Panc1 (cell line): ENCODE measurements around the gene CAPRIN1. TPM values are rescaled to one million over a fixed set of nuclear protein-coding genes. Genes with fewer than 3 reads are reported as not detected.

Experiments used
- ATAC-seq: fragments of 200-7000 bp; cut with Tn5 transposase; 2 replicates; pipeline ENCODE4 v1.9.1; 2020; ENCODE audit warnings: mild to moderate bottlenecking, moderate library complexity
- BruUV-seq: library from RNA; stranded (reverse); fragments of 400-500 nt; replicated peaks from 2 replicates; lab custom pipeline; 2021; lab: Mats Ljungman, UMichigan
- CTCF ChIA-PET: fragments of 300-600 bp; sonication (Branson Sonifier 250); formaldehyde crosslinking; loops from one replicate; lab custom pipeline; 2022; ENCODE audit warnings: antibody characterized with exemption; lab: Charles Lee
- POLR2A ChIA-PET: fragments of 300-600 bp; sonication (Branson Sonifier 250); formaldehyde crosslinking; loops from one replicate; lab custom pipeline; 2022; ENCODE audit warnings: antibody characterized with exemption; lab: Charles Lee
- DNase-seq: peaks from one replicate; pipeline ENCODE4 v3.0.0-alpha.2; 2010; ENCODE audit warnings: low read depth, low spot score
- H3K27ac ChIP-seq: 2 replicates; pipeline ENCODE4 v1.5.1; 2011; ENCODE audit warnings: mild to moderate bottlenecking, low read length, inconsistent platforms
- H3K27me3 ChIP-seq: fragments of 200-500 bp; sonication (Bioruptor generic); 2 replicates; pipeline ENCODE4 v1.6.0; 2014; ENCODE audit warnings: low read length, inconsistent platforms; ENCODE audit not compliant: control insufficient read depth, insufficient read depth
- H3K36me3 ChIP-seq: fragments of 200-500 bp; sonication (Bioruptor generic); 2 replicates; pipeline ENCODE4 v1.5.1; 2014; ENCODE audit warnings: inconsistent platforms, mild to moderate bottlenecking, low read length, moderate library complexity; ENCODE audit not compliant: control insufficient read depth, insufficient read depth
- H3K4me1 ChIP-seq: 2 replicates; pipeline ENCODE4 v1.5.1; 2011; ENCODE audit warnings: inconsistent platforms, mild to moderate bottlenecking, low read length, moderate library complexity; ENCODE audit not compliant: control insufficient read depth, insufficient read depth
- H3K4me3 ChIP-seq, 2 experiments: 2 replicates each; pipeline ENCODE4 v1.5.1; 2011 to 2012; ENCODE audit warnings: low read depth in 2 of 2, low read length in 2 of 2, mild to moderate bottlenecking in 2 of 2, inconsistent platforms in 1 of 2, moderate library complexity in 1 of 2
- H3K9me3 ChIP-seq: fragments of 200-500 bp; sonication (Bioruptor generic); 2 replicates; pipeline ENCODE4 v1.5.1; 2014; ENCODE audit warnings: low read depth, mild to moderate bottlenecking, inconsistent platforms, low read length, moderate library complexity; ENCODE audit not compliant: control insufficient read depth, insufficient read depth
- POLR2AphosphoS5 ChIP-seq: IDR thresholded peaks from 2 replicates; pipeline ENCODE4 v1.6.1; 2012; ENCODE audit warnings: mild to moderate bottlenecking, low read depth, low read length, moderate library complexity
- SIN3A ChIP-seq: IDR thresholded peaks from 2 replicates; pipeline ENCODE4 v1.6.1; 2012; ENCODE audit warnings: low read depth, mild to moderate bottlenecking, low read length, moderate library complexity, borderline replicate concordance; ENCODE audit not compliant: insufficient read depth
- TCF7L2 ChIP-seq: IDR thresholded peaks from 2 replicates; pipeline ENCODE4 v1.6.1; 2011; ENCODE audit warnings: mild to moderate bottlenecking, low read depth, low read length, inconsistent platforms
- in situ Hi-C: cut with HindIII; loops from 2 replicates; pipeline ENCODE4 v1.10.0; 2016; ENCODE audit warnings: low sequenced_read_pairs, low pct_unique_long_range_greater_than_20kb
- intact Hi-C: fragments of 100-400 bp; cut with micrococcal nuclease; formaldehyde crosslinking; loops from one replicate; pipeline ENCODE4 v1.10.0; 2022; ENCODE audit not compliant: unreplicated experiment
- total RNA-seq: library from RNA; stranded (reverse); gene quantifications from one replicate; pipeline ENCODE4 v1.2.1, GENCODE V29; 2021; ENCODE audit not compliant: unreplicated experiment
- TF ChIP-seq, protein P1 (sequence below), 2 experiments: IDR thresholded peaks; 2 replicates each; pipeline ENCODE4 v1.6.1; 2011 to 2012; ENCODE audit warnings: low read depth in 2 of 2, control low read depth in 1 of 2, low read length in 1 of 2, mild to moderate bottlenecking in 1 of 2, moderate library complexity in 1 of 2; ENCODE audit not compliant: insufficient read depth in 1 of 2
- TF ChIP-seq, protein P2 (sequence below): fragments of 450-650 bp; IDR thresholded peaks from 2 replicates; pipeline ENCODE4 v1.5.1; 2017; ENCODE audit warnings: mild to moderate bottlenecking

The CAPRIN1 gene
- total RNA-seq, 1 experiment from 2014 or later = 266 TPM

DNA sequence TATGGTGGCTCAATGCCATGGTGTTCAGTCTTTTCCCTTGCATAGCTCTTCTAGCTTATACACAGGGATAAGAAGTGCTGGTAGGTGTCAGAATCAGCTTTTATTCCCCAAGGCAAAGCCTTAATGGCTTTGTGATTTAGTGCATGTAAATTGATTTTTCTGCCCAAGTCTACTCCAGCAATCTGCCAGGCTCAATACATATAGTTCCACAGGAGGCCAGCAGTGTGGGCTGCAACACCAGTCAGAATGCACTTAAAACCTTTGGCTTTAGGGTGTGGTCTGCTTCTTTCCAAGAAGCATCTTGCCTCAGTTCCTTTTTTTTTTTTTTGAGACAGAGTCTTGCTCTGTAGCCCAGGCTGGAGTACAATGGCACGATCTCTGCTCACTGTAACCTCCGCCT, 14.5 kb upstream of the CAPRIN1 start:
- Histone ChIP-seq H3K27me3 (no peaks in the 10 kb centered on the region), H3K9me3 (no peaks in the 10 kb centered on the region), H3K4me1 (no peaks in the 10 kb centered on the region), H3K27ac (no peak overlapping the region), H3K36me3 (no peaks in the 10 kb centered on the region), H3K4me3 (no peak overlapping the region)
- ChIA-PET CTCF (no interaction called here), POLR2A (no interaction called here)
- in situ Hi-C loops = no loop called here
- intact Hi-C loops = no loop called here
- TF ChIP-seq, protein P1, sequence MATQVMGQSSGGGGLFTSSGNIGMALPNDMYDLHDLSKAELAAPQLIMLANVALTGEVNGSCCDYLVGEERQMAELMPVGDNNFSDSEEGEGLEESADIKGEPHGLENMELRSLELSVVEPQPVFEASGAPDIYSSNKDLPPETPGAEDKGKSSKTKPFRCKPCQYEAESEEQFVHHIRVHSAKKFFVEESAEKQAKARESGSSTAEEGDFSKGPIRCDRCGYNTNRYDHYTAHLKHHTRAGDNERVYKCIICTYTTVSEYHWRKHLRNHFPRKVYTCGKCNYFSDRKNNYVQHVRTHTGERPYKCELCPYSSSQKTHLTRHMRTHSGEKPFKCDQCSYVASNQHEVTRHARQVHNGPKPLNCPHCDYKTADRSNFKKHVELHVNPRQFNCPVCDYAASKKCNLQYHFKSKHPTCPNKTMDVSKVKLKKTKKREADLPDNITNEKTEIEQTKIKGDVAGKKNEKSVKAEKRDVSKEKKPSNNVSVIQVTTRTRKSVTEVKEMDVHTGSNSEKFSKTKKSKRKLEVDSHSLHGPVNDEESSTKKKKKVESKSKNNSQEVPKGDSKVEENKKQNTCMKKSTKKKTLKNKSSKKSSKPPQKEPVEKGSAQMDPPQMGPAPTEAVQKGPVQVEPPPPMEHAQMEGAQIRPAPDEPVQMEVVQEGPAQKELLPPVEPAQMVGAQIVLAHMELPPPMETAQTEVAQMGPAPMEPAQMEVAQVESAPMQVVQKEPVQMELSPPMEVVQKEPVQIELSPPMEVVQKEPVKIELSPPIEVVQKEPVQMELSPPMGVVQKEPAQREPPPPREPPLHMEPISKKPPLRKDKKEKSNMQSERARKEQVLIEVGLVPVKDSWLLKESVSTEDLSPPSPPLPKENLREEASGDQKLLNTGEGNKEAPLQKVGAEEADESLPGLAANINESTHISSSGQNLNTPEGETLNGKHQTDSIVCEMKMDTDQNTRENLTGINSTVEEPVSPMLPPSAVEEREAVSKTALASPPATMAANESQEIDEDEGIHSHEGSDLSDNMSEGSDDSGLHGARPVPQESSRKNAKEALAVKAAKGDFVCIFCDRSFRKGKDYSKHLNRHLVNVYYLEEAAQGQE (IDR thresholded peaks at IDR 0.05; ENCODE audit: insufficient read depth in 1 of 2, low read depth in 2 of 2, low read length in 1 of 2) = no peak
- TF ChIP-seq, protein P2, sequence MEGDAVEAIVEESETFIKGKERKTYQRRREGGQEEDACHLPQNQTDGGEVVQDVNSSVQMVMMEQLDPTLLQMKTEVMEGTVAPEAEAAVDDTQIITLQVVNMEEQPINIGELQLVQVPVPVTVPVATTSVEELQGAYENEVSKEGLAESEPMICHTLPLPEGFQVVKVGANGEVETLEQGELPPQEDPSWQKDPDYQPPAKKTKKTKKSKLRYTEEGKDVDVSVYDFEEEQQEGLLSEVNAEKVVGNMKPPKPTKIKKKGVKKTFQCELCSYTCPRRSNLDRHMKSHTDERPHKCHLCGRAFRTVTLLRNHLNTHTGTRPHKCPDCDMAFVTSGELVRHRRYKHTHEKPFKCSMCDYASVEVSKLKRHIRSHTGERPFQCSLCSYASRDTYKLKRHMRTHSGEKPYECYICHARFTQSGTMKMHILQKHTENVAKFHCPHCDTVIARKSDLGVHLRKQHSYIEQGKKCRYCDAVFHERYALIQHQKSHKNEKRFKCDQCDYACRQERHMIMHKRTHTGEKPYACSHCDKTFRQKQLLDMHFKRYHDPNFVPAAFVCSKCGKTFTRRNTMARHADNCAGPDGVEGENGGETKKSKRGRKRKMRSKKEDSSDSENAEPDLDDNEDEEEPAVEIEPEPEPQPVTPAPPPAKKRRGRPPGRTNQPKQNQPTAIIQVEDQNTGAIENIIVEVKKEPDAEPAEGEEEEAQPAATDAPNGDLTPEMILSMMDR = no peak
- TF ChIP-seq SIN3A (no peak), POLR2AphosphoS5 (no peak), TCF7L2 (no peak)
- ATAC-seq (no peak), DNase-seq (no peak)
- no TSS peak for BruUV-seq

DNA sequence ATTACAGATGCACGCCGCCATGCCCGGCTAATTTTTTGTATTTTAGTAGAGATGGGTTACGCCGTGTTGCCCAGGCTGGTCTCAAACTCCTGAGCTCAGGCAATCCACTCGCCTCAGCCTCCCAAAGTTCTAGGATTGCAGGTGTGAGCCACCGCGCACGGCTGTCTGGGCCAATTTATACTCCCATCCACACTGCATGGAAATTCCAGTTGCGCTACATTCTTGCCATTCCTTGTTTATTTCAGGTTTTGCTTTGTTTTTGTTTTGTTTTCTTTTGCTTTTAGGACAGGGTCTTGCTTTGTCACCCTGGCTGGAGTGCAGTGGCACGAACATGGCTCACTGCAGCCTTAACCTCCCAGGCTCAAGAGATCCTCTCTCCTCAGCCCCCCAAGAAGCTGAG, 11.0 kb upstream of the CAPRIN1 start:
- in situ Hi-C loops = no loop called here
- CTCF ChIA-PET = no interaction called here
- H3K27ac ChIP-seq = no peak overlapping the region
- H3K36me3 ChIP-seq = no peaks in the 10 kb centered on the region
- POLR2A ChIA-PET = interaction anchor here (0.6 kb wide), 1 partner anchor 95 kb away, joined by 5 read pairs; no protein-coding TSS in a partner anchor
- H3K4me3 ChIP-seq = no peak overlapping the region
- peaks cover 6% of the 10 kb centered on the region for H3K4me1 ChIP-seq
- intact Hi-C loops = no loop called here
- DNase-seq = no peak
- no peak for ATAC-seq
- TF ChIP-seq SIN3A (no peak), TCF7L2 (no peak)
- no peaks in the 10 kb centered on the region for H3K9me3 ChIP-seq
- BruUV-seq = no TSS peak
- H3K27me3 ChIP-seq = no peaks in the 10 kb centered on the region

- peak overlapping the region; percentile 42 to 56 for H3K4me3 ChIP-seq
Measured at GRCh38 chr11:34044664-34045485, 6.7 kb upstream of the CAPRIN1 start.

More at GRCh38 chr11:34044664-34045485, 6.7 kb upstream of the CAPRIN1 start:
- Histone ChIP-seq H3K27me3 (no peaks in the 10 kb centered on the region), H3K9me3 (no peaks in the 10 kb centered on the region), H3K27ac (peak overlapping the region; percentile 99), H3K36me3 (no peaks in the 10 kb centered on the region), H3K4me1 (peaks cover 7% of the 10 kb centered on the region)
- CTCF ChIA-PET = interaction anchor here (0.6 to 0.7 kb wide), 2 partner anchors 13 to 187 kb away, joined by 3 read pairs; no protein-coding TSS in a partner anchor
- ATAC-seq (peak; percentile 90), DNase-seq (peak; percentile 41)
- in situ Hi-C loops = no loop called here
- BruUV-seq = no TSS peak
- intact Hi-C loops = no loop called here
- POLR2A ChIA-PET = no interaction called here
- no peak for TF ChIP-seq POLR2AphosphoS5
- no peak for TF ChIP-seq TCF7L2
- no peak for TF ChIP-seq SIN3A
- TF ChIP-seq, protein P2 = no peak
- TF ChIP-seq, protein P1 (IDR thresholded peaks at IDR 0.05; ENCODE audit: insufficient read depth in 1 of 2, low read depth in 2 of 2, low read length in 1 of 2) = no peak
